Calu3 (cell line): ENCODE results near the gene OR6C68. TPM values are rescaled to one million over a fixed set of nuclear protein-coding genes. Genes with fewer than 3 reads are reported as not detected.

Experiments used
- Bru-seq: library from RNA; stranded (reverse); fragments of 400-500 nt; gene quantifications from one replicate; lab custom pipeline; 2021; lab: Mats Ljungman, UMichigan
- BruChase-seq, 2 experiments: library from RNA; stranded (reverse); fragments of 400-500 nt; gene quantifications; one replicate each; lab custom pipeline; 2021; lab: Mats Ljungman, UMichigan
- BruUV-seq: library from RNA; stranded (reverse); fragments of 400-500 nt; replicated peaks from 2 replicates; lab custom pipeline; 2021; lab: Mats Ljungman, UMichigan
- CTCF ChIA-PET: fragments of 300-600 bp; sonication (Branson Sonifier 250); formaldehyde crosslinking; loops from one replicate; lab custom pipeline; 2022; ENCODE audit warnings: antibody characterized with exemption; lab: Charles Lee
- DNase-seq: peaks from one replicate; pipeline ENCODE4 v3.0.0; 2022
- H3K27ac Mint-ChIP-seq: one replicate; pipeline ENCODE4 v1.8.0; 2022; ENCODE audit warnings: mixed read lengths; ENCODE audit not compliant: unreplicated experiment
- H3K27me3 Mint-ChIP-seq: one replicate; pipeline ENCODE4 v1.8.0; 2022; ENCODE audit warnings: mixed read lengths; ENCODE audit not compliant: unreplicated experiment
- H3K36me3 Mint-ChIP-seq: one replicate; pipeline ENCODE4 v1.8.0; 2022; ENCODE audit warnings: mild to moderate bottlenecking, moderate library complexity, mixed read lengths; ENCODE audit not compliant: insufficient read depth, unreplicated experiment
- H3K4me1 Mint-ChIP-seq: one replicate; pipeline ENCODE4 v1.8.0; 2022; ENCODE audit warnings: mild to moderate bottlenecking, low read depth, mixed read lengths; ENCODE audit not compliant: unreplicated experiment
- H3K4me3 Mint-ChIP-seq: one replicate; pipeline ENCODE4 v1.8.0; 2022; ENCODE audit warnings: mild to moderate bottlenecking, low read depth, moderate library complexity, mixed read lengths; ENCODE audit not compliant: unreplicated experiment
- H3K9me3 Mint-ChIP-seq: one replicate; pipeline ENCODE4 v1.8.0; 2022; ENCODE audit warnings: low read depth, mixed read lengths; ENCODE audit not compliant: unreplicated experiment
- intact Hi-C: fragments of 100-400 bp; cut with micrococcal nuclease; formaldehyde crosslinking; loops from one replicate; pipeline ENCODE4 v1.10.0; 2022; ENCODE audit not compliant: unreplicated experiment
- long read RNA-seq: library from polyadenylated mRNA; stranded (forward); transcript quantifications from one replicate; pipeline ENCODE4 v2.0.0, GENCODE V29; 2022
- total RNA-seq: library from RNA; stranded (reverse); gene quantifications from 2 replicates; pipeline ENCODE4 v1.2.3, GENCODE V29; 2022
- TF ChIP-seq, protein P1 (sequence below): fragments of 200-600 bp; IDR thresholded peaks from one replicate; pipeline ENCODE4 v1.8.0; 2022; ENCODE audit warnings: antibody characterized with exemption; ENCODE audit not compliant: unreplicated experiment

The OR6C68 gene
- total RNA-seq (not detected in 2 replicates), Bru-seq, nascent RNA (not detected), BruChase-seq, experiment 1, labeled RNA remaining after a 6-hour chase (not detected), BruChase-seq, experiment 2, labeled RNA remaining after a 2-hour chase (not detected)
- long read RNA-seq: 0 reads

DNA sequence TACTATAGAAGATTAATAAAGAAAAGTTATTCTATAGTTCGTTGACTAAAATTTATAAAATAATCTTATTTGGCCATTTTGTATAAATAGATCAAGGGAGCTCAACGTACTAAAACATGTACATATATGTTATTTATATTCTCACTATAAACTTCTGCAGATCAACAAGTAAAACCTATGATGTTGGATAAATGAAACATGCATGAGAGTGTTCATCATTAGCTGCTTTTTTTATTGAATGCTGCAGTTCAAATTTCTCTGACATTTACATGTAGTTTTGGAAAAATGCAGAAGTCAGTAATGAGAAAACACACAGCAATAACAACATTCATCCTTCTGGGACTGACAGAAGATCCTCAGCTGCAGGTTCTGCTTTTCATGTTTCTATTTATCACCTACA, at the start of gene OR6C68:
OR6C68 (plus strand) TSS at position 301 of the 400 bp plus-strand sequence; CDS start at position 301, 0 bp downstream.
- no peak within 1 kb of the TSS for H3K4me3 Mint-ChIP-seq
- BruUV-seq: no TSS peak
- intact Hi-C loops: no loop called here

DNA sequence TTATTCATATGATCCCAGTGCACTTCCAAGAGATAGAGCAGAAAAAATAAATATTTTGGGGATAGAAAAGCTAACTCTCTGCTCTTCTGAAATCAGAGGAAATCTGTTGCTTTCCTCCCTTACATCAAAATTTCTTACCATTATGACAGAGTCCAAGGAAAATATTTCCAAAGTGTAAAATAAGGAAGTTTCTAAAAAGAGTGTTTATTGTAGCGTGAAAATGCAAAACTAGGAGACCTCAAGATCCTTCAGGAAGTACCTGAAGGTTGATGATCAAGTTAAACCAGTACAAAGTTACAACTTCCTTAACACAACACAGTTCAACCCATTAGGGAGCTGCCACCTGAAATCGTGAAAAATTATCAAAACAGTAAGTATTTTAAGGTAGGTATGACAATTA, 48.4 kb upstream of the OR6C68 start, which contains the start of gene OR6C2:
OR6C2 (plus strand) TSS at position 301 of the 400 bp plus-strand sequence. CDS start 8,138 bp downstream, outside the sequence.
- Mint-ChIP-seq H3K27me3 (no peaks in the 10 kb centered on the region), H3K27ac (no peak within 1 kb of the TSS), H3K4me1 (no peaks in the 10 kb centered on the region), H3K4me3 (no peak within 1 kb of the TSS), H3K9me3 (no peaks in the 10 kb centered on the region), H3K36me3 (no peaks in the 10 kb centered on the region)
- CTCF ChIA-PET: no interaction called here
- TF ChIP-seq, protein P1, sequence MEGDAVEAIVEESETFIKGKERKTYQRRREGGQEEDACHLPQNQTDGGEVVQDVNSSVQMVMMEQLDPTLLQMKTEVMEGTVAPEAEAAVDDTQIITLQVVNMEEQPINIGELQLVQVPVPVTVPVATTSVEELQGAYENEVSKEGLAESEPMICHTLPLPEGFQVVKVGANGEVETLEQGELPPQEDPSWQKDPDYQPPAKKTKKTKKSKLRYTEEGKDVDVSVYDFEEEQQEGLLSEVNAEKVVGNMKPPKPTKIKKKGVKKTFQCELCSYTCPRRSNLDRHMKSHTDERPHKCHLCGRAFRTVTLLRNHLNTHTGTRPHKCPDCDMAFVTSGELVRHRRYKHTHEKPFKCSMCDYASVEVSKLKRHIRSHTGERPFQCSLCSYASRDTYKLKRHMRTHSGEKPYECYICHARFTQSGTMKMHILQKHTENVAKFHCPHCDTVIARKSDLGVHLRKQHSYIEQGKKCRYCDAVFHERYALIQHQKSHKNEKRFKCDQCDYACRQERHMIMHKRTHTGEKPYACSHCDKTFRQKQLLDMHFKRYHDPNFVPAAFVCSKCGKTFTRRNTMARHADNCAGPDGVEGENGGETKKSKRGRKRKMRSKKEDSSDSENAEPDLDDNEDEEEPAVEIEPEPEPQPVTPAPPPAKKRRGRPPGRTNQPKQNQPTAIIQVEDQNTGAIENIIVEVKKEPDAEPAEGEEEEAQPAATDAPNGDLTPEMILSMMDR: no peak
- DNase-seq: no peak
- intact Hi-C loops: no loop called here
- BruUV-seq: no TSS peak

More for the DNA sequence above, at the start of gene OR6C68:
- Mint-ChIP-seq H3K9me3 (no peaks in the 10 kb centered on the region), H3K27me3 (no peaks in the 10 kb centered on the region), H3K36me3 (no peaks in the 10 kb centered on the region), H3K4me1 (no peaks in the 10 kb centered on the region), H3K27ac (no peak within 1 kb of the TSS)
- CTCF ChIA-PET: no interaction called here
- no peak for DNase-seq
- TF ChIP-seq, protein P1: no peak

DNA sequence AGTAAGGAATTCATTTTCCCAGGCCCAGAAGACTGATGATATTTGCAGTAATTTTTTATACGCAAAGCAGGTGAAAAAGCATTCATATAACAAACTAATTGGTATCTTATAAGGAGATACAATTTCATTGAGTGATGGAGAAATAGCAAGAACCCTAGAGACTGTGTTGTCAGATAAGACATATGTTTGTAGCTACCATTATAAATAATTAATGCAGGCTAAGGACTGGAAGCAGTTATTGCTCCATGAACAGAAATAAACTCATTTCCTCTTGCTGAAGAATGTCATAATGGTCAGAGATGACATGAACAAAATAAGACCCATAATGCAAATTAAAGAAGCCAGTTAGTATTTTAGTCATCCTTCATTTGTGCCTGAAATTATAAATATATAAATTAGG, 46.8 kb upstream of the OR6C68 start:
- H3K9me3 Mint-ChIP-seq: no peaks in the 10 kb centered on the region
- H3K4me3 Mint-ChIP-seq: no peak overlapping the region
- TF ChIP-seq, protein P1: no peak
- no peak overlapping the region for H3K27ac Mint-ChIP-seq
- intact Hi-C loops: no loop called here
- no peaks in the 10 kb centered on the region for H3K4me1 Mint-ChIP-seq
- no TSS peak for BruUV-seq
- no peaks in the 10 kb centered on the region for H3K27me3 Mint-ChIP-seq
- CTCF ChIA-PET: no interaction called here
- no peak for DNase-seq
- H3K36me3 Mint-ChIP-seq: no peaks in the 10 kb centered on the region

DNA sequence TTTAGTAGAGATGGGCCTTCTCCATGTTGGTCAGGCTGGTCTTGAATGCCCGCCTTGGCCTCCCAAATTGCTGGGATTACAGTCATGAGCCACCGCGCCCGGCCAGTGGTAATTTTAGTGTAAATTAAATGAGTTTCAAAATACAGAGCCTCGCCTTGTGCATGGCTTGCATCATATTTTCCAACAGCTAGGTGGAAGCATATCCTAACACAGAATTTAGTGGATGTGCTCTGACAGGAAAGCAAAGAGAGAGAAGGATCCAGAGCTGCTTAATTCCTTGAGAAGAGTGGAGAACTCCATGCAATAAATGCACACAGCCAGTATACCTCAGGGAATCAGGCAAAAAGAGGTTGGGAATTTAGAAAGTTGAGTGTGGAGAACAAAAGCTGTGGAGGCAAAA, 45.9 kb upstream of the OR6C68 start:
- BruUV-seq: no TSS peak

More for the DNA sequence above, 45.9 kb upstream of the OR6C68 start:
- no peak overlapping the region for H3K4me3 Mint-ChIP-seq
- TF ChIP-seq, protein P1: no peak
- H3K4me1 Mint-ChIP-seq: no peaks in the 10 kb centered on the region
- H3K9me3 Mint-ChIP-seq: no peaks in the 10 kb centered on the region
- no peak overlapping the region for H3K27ac Mint-ChIP-seq
- no peaks in the 10 kb centered on the region for H3K36me3 Mint-ChIP-seq
- no peaks in the 10 kb centered on the region for H3K27me3 Mint-ChIP-seq
- CTCF ChIA-PET: no interaction called here
- intact Hi-C loops: loop anchor here (1.0 kb wide), 1 partner anchor 173 kb away; no protein-coding TSS in a partner anchor
- DNase-seq: no peak
